Chondrocyte (in vitro differentiated cells): ENCODE measurements around the gene PIM3. TPM values are rescaled to one million over a fixed set of nuclear protein-coding genes. Genes with fewer than 3 reads are reported as not detected.
A peak's percentile ranks its signal among the peaks of the same experiment; 100 is the strongest.

Source experiments
- DNase-seq: peaks from one replicate; pipeline ENCODE4 v3.0.0; 2021; ENCODE audit warnings: mixed read lengths, low spot score
- H3K27ac Mint-ChIP-seq: one replicate; pipeline ENCODE4 v1.8.0; 2021; ENCODE audit warnings: mild to moderate bottlenecking, moderate library complexity, mixed read lengths; ENCODE audit not compliant: unreplicated experiment
- H3K27me3 Mint-ChIP-seq: 2 replicates; pipeline ENCODE4 v1.8.0; 2021; ENCODE audit warnings: low read depth, mixed read lengths
- H3K36me3 Mint-ChIP-seq: 2 replicates; pipeline ENCODE4 v1.8.0; 2021; ENCODE audit warnings: low read depth, mixed read lengths
- H3K4me1 Mint-ChIP-seq: 2 replicates; pipeline ENCODE4 v1.8.0; 2021; ENCODE audit warnings: low read depth, mild to moderate bottlenecking, mixed read lengths
- H3K4me3 Mint-ChIP-seq: one replicate; pipeline ENCODE4 v1.8.0; 2021; ENCODE audit warnings: mild to moderate bottlenecking, moderate library complexity, mixed read lengths; ENCODE audit not compliant: unreplicated experiment
- H3K9me3 Mint-ChIP-seq: 2 replicates; pipeline ENCODE4 v1.8.0; 2021; ENCODE audit warnings: low read depth, mixed read lengths
- CTCF ChIP-seq: fragments of 200-600 bp; sonication (generic); IDR thresholded peaks from 2 replicates; pipeline ENCODE4 v1.5.0; 2021; ENCODE audit warnings: antibody characterized with exemption, mild to moderate bottlenecking, moderate library complexity
- total RNA-seq: library from RNA; stranded (reverse); gene quantifications from 3 replicates; pipeline ENCODE4 v1.2.1, GENCODE V29; 2021

Gene PIM3
- total RNA-seq, 1 donor from 2014 or later: 18.2 TPM

- Mint-ChIP-seq H3K27me3 (peaks cover 1% of the 10 kb centered on the region), H3K4me1 (no peaks in the 10 kb centered on the region), H3K4me3 (no peak overlapping the region), H3K27ac (no peak overlapping the region), H3K9me3 (peaks cover 11% of the 10 kb centered on the region), H3K36me3 (peaks cover 3% of the 10 kb centered on the region)
- peak; percentile 80 for TF ChIP-seq CTCF
- DNase-seq: peak; percentile 85
These were observed 32.5 kb downstream of the PIM3 start for GRCh38 chr22:49992921-49993648.

GRCh38 chr22:49993649-49994360 lies 33.2 kb downstream of the PIM3 start:
- Mint-ChIP-seq H3K27me3 (no peaks in the 10 kb centered on the region), H3K27ac (no peak overlapping the region), H3K36me3 (peaks cover 3% of the 10 kb centered on the region), H3K4me3 (no peak overlapping the region), H3K9me3 (peaks cover 11% of the 10 kb centered on the region), H3K4me1 (peaks cover 3% of the 10 kb centered on the region)
- DNase-seq: no peak
- peak; percentile 46 for TF ChIP-seq CTCF

GRCh38 chr22:49994361-49995040 lies 33.9 kb downstream of the PIM3 start:
- Mint-ChIP-seq H3K4me3 (no peak overlapping the region), H3K27me3 (no peaks in the 10 kb centered on the region), H3K36me3 (peaks cover 3% of the 10 kb centered on the region), H3K4me1 (peaks cover 3% of the 10 kb centered on the region), H3K27ac (no peak overlapping the region), H3K9me3 (peaks cover 11% of the 10 kb centered on the region)
- DNase-seq: peak; percentile 82
- no peak for TF ChIP-seq CTCF

- Mint-ChIP-seq H3K27me3 (no peaks in the 10 kb centered on the region), H3K4me3 (no peak overlapping the region), H3K27ac (no peak overlapping the region), H3K4me1 (peaks cover 3% of the 10 kb centered on the region), H3K36me3 (peaks cover 3% of the 10 kb centered on the region), H3K9me3 (peaks cover 11% of the 10 kb centered on the region)
- no peak for DNase-seq
- no peak for TF ChIP-seq CTCF
These were observed 34.4 kb downstream of the PIM3 start for GRCh38 chr22:49995041-49995360.

- Mint-ChIP-seq H3K36me3 (peaks cover 3% of the 10 kb centered on the region), H3K4me1 (peaks cover 3% of the 10 kb centered on the region), H3K27me3 (no peaks in the 10 kb centered on the region), H3K9me3 (peaks cover 11% of the 10 kb centered on the region), H3K4me3 (no peak overlapping the region), H3K27ac (no peak overlapping the region)
- TF ChIP-seq CTCF: no peak
- DNase-seq: peak; percentile 90
These were observed 35.0 kb downstream of the PIM3 start for GRCh38 chr22:49995361-49996118.
